SK-N-SH treated with all-trans-retinoic acid at 6 μM for 48 hours (cell line): ENCODE data around the gene ABO.

Experiments
- SNAI2 ChIP-seq: fragments of 250-450 bp; sonication (Bioruptor Pico); IDR thresholded peaks from 2 replicates; pipeline ENCODE4 v1.5.0; 2020; ENCODE audit warnings: mild to moderate bottlenecking, moderate library complexity
- TF ChIP-seq, protein P1 (sequence below): fragments of 250-450 bp; sonication (Bioruptor Pico); IDR thresholded peaks from 2 replicates; pipeline ENCODE4 v1.5.1; 2021; ENCODE audit warnings: mild to moderate bottlenecking, moderate library complexity

DNA sequence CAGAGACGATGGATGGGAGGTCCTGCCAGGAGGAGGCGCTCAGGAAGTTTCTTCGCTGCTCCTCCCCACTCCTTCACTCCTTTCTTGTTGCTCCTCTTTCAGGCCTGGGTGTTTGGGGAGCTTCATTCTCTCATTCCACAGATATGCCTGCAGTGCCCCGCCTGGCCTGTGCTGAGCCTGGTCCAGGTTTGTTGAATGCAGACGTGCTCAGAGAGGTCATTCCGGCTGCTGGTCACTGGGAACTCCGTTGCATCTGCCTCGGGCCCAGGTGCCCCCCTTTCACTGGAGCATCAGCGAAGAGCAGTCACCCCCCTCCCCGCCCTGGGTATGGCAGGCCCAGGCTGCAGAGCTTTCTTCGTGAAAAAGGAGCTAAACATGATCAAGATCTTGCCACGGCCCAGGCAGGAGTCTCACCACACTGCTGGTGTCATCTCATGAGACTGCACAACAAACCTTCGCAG lies 45.5 kb upstream of the ABO start:
- TF ChIP-seq SNAI2 (CRISPR knock-in tag) = no peak
- TF ChIP-seq, protein P1, sequence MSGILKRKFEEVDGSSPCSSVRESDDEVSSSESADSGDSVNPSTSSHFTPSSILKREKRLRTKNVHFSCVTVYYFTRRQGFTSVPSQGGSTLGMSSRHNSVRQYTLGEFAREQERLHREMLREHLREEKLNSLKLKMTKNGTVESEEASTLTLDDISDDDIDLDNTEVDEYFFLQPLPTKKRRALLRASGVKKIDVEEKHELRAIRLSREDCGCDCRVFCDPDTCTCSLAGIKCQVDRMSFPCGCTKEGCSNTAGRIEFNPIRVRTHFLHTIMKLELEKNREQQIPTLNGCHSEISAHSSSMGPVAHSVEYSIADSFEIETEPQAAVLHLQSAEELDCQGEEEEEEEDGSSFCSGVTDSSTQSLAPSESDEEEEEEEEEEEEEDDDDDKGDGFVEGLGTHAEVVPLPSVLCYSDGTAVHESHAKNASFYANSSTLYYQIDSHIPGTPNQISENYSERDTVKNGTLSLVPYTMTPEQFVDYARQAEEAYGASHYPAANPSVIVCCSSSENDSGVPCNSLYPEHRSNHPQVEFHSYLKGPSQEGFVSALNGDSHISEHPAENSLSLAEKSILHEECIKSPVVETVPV (CRISPR knock-in tag) = no peak
